ENCODE measurements around the gene NCOR2. TPM values are rescaled to one million over a fixed set of nuclear protein-coding genes. Genes with fewer than 3 reads are reported as not detected.

Gene NCOR2
- total RNA-seq, 4 donors from 2014 or later: 45.3 to 178 (median 99.9) TPM

DNA sequence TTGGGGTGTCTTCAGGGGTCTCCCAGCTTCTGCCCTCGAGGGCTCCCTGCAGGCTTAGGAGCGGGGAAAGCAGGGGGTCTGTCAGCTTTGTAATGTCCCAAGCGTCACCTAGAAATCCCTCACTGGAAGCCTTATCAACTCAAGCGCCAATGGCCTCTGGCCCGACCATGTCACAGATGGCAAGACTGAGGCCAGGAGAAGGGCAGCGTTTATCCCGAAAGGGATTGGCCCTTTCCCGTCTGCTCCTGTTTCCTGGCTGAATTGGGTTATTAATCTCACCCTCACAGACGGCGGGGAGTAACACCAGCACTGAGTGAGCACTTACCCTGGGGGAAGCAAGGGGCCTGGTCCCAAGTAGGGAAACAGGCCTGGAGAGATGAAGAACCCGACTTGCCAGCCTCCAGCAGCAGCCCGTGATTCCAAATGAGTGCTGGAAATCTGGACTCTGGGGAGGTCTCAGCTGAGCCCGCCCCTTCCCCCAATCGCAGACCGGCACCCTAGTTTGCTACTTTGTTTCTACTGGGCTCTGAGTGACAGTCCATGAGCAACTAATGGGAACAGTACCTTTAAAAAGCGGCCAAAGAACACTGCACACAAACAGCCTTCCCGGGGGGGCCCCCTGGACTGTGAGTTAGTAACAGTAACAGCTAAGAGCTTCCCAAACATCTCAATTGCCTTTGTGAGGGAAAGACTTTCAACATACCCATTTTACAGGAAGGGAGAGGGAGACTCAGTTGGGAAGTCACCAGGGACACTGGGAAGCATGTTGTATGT lies 2.1 kb upstream of the NCOR2 start:
- intact Hi-C loops (cut with DNase I): loop anchor here (5.0 kb wide), 2 partner anchors 47 to 198 kb away; no protein-coding TSS in a partner anchor
- H3K27ac ChIP-seq: peak overlapping the region in 1 of 3 donors; percentile 28
- DNase-seq: no peak

DNA sequence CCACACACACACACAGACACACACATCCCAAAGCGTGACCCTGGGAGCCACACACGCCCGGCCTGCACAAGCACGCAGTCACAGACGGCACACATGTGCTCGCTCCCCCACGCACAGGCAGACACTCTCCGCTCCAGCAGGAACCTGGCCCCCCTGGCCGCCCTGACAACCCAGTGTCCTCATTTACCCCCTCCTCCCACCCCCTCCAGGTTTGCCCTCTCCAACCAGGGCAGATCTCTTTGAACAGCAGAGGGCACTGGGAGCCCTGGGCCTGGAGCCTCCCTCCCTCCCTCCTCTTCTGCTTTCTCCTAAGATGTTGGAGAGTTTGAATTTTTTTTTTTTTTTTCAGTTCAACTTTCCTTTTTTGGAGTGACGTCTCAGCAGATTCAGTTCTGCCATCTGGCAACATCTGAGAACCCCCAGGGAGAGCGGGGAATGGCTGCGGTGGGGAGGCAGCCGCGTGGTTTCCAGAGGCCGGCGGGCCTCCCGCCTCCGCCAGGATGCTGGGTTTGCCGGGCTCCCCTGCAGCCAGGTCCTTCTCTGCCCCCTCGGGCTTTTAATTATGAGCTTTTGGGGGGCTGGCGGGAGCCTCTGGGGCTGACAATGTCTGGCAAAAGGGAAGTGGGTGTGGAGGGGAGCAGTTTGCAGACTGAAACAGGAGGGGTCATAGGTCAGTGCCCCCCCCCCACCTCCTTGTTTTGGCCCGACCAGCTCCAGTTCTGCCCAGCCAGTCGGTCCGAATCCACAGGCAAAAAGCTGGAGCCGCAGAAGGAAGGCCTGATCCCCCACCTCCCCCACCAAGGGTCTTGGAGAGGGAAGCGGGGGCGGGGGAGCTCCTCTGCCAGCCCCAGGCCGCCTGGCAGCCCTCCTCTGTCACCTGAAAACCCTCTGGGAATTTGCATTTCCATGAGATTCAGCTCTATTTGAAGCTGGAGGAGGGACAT lies 1.3 kb upstream of the NCOR2 start:
- peak; percentile 44 to 51 for DNase-seq
- intact Hi-C loops (cut with DNase I): loop anchor here (5.0 kb wide), 2 partner anchors 46 to 199 kb away; no protein-coding TSS in a partner anchor
- Histone ChIP-seq H3K27me3 (no peaks in the 10 kb centered on the region), H3K4me3 (replicated peaks in 1 of 3) (no peak overlapping the region), H3K9me3 (no peaks in the 10 kb centered on the region), H3K36me3 (no peaks in the 10 kb centered on the region), H3K4me1 (peaks cover 31 to 34% of the 10 kb centered on the region in 2 donors), H3K27ac (peak overlapping the region; percentile 64 to 89 (median 79))
- WGBS, 2 donors: 61 to 63% methylated on average over 26 of the region's 28 CpGs
- TF ChIP-seq, protein P1, sequence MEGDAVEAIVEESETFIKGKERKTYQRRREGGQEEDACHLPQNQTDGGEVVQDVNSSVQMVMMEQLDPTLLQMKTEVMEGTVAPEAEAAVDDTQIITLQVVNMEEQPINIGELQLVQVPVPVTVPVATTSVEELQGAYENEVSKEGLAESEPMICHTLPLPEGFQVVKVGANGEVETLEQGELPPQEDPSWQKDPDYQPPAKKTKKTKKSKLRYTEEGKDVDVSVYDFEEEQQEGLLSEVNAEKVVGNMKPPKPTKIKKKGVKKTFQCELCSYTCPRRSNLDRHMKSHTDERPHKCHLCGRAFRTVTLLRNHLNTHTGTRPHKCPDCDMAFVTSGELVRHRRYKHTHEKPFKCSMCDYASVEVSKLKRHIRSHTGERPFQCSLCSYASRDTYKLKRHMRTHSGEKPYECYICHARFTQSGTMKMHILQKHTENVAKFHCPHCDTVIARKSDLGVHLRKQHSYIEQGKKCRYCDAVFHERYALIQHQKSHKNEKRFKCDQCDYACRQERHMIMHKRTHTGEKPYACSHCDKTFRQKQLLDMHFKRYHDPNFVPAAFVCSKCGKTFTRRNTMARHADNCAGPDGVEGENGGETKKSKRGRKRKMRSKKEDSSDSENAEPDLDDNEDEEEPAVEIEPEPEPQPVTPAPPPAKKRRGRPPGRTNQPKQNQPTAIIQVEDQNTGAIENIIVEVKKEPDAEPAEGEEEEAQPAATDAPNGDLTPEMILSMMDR (IDR thresholded peaks at IDR 0.05): peak in 1 of 6 experiments; percentile 37
- TF ChIP-seq POLR2A (IDR thresholded peaks at IDR 0.05): no peak

More for the DNA sequence above, 2.1 kb upstream of the NCOR2 start:
- no peaks in the 10 kb centered on the region for H3K36me3 ChIP-seq
- 88 to 91% methylated on average over 16 to 17 of the region's 17 CpGs for WGBS, 2 donors
- TF ChIP-seq POLR2A (IDR thresholded peaks at IDR 0.05): no peak
- TF ChIP-seq, protein P1 (IDR thresholded peaks at IDR 0.05): no peak
- H3K4me3 ChIP-seq (replicated peaks in 1 of 3): no peak overlapping the region
- no peaks in the 10 kb centered on the region for H3K27me3 ChIP-seq
- H3K4me1 ChIP-seq: peaks cover 22 to 25% of the 10 kb centered on the region in 2 donors
- no peaks in the 10 kb centered on the region for H3K9me3 ChIP-seq

DNA sequence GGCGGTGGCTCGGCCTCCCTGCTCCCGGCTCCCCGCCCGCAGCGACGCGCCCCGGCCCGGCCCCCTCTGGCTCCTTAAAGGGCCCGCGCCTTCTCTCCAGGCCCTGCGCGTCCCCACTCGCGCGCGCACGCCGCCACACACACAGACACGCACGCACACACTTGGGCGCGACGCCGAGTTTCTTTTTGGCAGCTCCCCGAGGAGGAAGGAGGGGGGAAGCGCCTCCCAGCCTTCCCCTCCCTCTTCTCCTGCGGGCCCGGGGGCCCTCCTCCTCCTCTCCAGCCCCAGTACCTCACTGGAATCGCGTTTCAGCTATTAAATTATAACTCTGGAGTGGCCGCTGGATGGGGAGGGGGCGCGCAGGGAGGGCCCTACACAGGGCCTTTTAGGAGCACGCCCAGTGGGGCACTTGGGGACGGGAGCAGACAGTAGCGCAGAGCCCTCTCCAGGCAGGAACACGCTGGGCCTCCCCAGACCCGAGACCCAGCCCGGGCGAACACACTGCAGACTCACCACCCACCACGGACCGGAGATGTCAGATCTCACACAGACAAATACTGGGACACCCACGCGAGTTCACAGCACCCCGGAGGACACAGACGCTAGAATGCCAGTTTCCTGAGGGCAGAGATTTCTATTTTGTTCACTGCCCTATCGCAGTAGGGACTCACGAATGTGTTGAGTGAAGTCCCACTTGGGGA lies 411 bp upstream of the NCOR2 start:
- Histone ChIP-seq H3K9me3 (no peaks in the 10 kb centered on the region), H3K4me1 (peaks cover 39 to 42% of the 10 kb centered on the region in 2 donors), H3K36me3 (no peaks in the 10 kb centered on the region), H3K4me3 (replicated peaks in 1 of 3) (peak overlapping the region in 1 of 3 donors; percentile 28), H3K27me3 (no peaks in the 10 kb centered on the region), H3K27ac (peak overlapping the region; percentile 64 to 89 (median 79))
- DNase-seq: peak; percentile 95
- intact Hi-C loops (cut with DNase I): loop anchor here (5.0 kb wide), 2 partner anchors 46 to 199 kb away; no protein-coding TSS in a partner anchor
- TF ChIP-seq, protein P1 (IDR thresholded peaks at IDR 0.05): no peak
- no peak for TF ChIP-seq POLR2A (IDR thresholded peaks at IDR 0.05)
- WGBS, 2 donors: 3 to 50% methylated on average over 2 to 16 of the region's 50 CpGs

DNA sequence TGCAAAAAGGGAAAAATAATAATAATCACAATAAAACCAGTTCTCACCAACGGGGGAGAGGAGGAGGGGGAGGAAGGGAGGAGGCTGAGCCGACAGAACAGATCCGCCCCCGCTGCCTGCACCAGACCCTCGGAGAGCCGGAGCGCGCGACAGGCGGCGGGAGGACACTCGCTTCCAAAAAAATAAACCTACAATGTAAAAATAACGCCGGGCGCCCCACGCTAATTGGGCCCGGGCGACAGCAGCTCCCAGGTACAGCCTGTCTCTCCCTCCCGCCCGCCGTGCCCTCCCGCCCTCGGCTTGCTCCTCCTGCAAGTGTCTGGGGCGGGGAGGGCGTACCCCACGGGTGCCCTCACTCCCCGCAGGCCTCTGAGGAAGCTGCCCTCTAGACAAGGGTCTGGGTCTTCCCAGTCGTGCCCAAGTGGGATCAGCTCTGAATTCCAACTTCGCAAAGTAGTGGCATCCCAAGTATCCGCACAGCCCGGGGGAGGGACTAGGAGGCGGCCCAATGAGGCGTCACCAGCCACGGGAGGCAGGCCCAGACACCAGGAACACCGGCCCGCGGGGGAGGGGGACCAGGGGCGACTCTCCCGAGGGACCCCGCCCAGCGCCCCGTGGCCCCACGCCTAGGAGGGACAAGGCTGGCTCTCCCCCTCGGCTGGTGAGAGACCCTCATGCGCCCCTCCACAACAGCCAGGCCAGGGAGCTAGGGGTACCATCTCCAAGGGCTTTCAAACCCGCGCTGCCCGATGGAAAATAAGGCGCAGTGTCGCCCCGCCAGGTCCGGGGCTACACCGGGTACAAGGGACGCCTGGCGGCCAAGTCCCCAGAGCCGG lies 1.0 kb downstream of the NCOR2 start:
- H3K4me3 ChIP-seq (replicated peaks in 1 of 3): peak overlapping the region; percentile 63 to 91 (median 86)
- intact Hi-C loops (cut with DNase I): loop anchor here (5.0 kb wide), 2 partner anchors 44 to 201 kb away; no protein-coding TSS in a partner anchor
- TF ChIP-seq POLR2A (IDR thresholded peaks at IDR 0.05): peak; percentile 29 to 72
- TF ChIP-seq, protein P1 (IDR thresholded peaks at IDR 0.05): no peak

More for the DNA sequence above, 1.0 kb downstream of the NCOR2 start:
- 0% methylated on average over 26 to 29 of the region's 56 CpGs for WGBS, 2 donors
- H3K4me1 ChIP-seq: peaks cover 45 to 49% of the 10 kb centered on the region in 2 donors
- H3K36me3 ChIP-seq: no peaks in the 10 kb centered on the region
- H3K9me3 ChIP-seq: no peaks in the 10 kb centered on the region
- H3K27ac ChIP-seq: peak overlapping the region; percentile 91 to 95 (median 95)
- H3K27me3 ChIP-seq: no peaks in the 10 kb centered on the region
- DNase-seq: peak; percentile 91 to 92
